Vagina (tissue), 2 donors: ENCODE measurements around the gene ZBTB20.

Experiments used
- CTCF ChIP-seq, 3 experiments: fragments of 450-650 bp in 2 of 3; fragments of 200-600 bp in 1 of 3; sonication (generic) in 1 of 3; IDR thresholded peaks; one replicate each; pipeline ENCODE4 v1.5.1; 2017 to 2019; ENCODE audit warnings: antibody characterized with exemption in 3 of 3, mild to moderate bottlenecking in 2 of 3, moderate library complexity in 2 of 3
- POLR2A ChIP-seq, 2 donors: fragments of 450-650 bp; IDR thresholded peaks; one replicate each; pipeline ENCODE4 v1.6.1; 2017; ENCODE audit warnings: antibody characterized with exemption in 2 of 2, mild to moderate bottlenecking in 2 of 2, moderate library complexity in 2 of 2
- POLR2AphosphoS5 ChIP-seq, 2 donors: sonication (generic); formaldehyde crosslinking; IDR thresholded peaks; one replicate each; pipeline ENCODE4 v1.9.0; 2017; ENCODE audit warnings: antibody characterized with exemption in 2 of 2, mild to moderate bottlenecking in 2 of 2, low read depth in 1 of 2; ENCODE audit not compliant: insufficient read depth in 1 of 2

GRCh38 chr3:114659109-114660061 is 487.7 kb downstream of the ZBTB20 start:
- TF ChIP-seq POLR2A (IDR thresholded peaks at IDR 0.05), result no peak
- TF ChIP-seq CTCF (IDR thresholded peaks at IDR 0.05), result no peak
- no peak for TF ChIP-seq POLR2AphosphoS5 (IDR thresholded peaks at IDR 0.05; ENCODE audit: insufficient read depth in 1 of 2, low read depth in 1 of 2)
